CD4-positive, alpha-beta T cell treated with Interleukin-2 at 100 ng/mL for 4 hours (primary cell): ENCODE results near the gene TMEM89.

Experiments used
- DNase-seq: peaks from one replicate; pipeline ENCODE4 v3.0.0-alpha.2; 2020; ENCODE audit warnings: low spot score

The TMEM89 gene

GRCh38 chr3:48614044-48614443, 7.5 kb downstream of the TMEM89 start:
- DNase-seq, result no peak

- no peak for DNase-seq
These were observed 9.3 kb downstream of the TMEM89 start for GRCh38 chr3:48612309-48612708.

- peak; percentile 92 for DNase-seq
These were observed 12.2 kb downstream of the TMEM89 start, which contains the start of gene UQCRC1 for GRCh38 chr3:48609088-48610005. TSS of gene UQCRC1 (minus strand) at chr3:48609646. CDS start at chr3:48609620, 26 bp downstream.

GRCh38 chr3:48607519-48607918, 14.1 kb downstream of the TMEM89 start:
- DNase-seq, result no peak

GRCh38 chr3:48601622-48601994, 20.0 kb downstream of the TMEM89 start:
- no peak for DNase-seq

- DNase-seq, result no peak
These were observed 20.6 kb downstream of the TMEM89 start for GRCh38 chr3:48600711-48601621.

GRCh38 chr3:48599509-48600285, 21.9 kb downstream of the TMEM89 start:
- DNase-seq, result no peak

GRCh38 chr3:48599077-48599501, 22.5 kb downstream of the TMEM89 start:
- no peak for DNase-seq

- DNase-seq, result no peak
These were observed 23.1 kb downstream of the TMEM89 start for GRCh38 chr3:48598323-48599076.

- DNase-seq, result no peak
These were observed 24.2 kb downstream of the TMEM89 start for GRCh38 chr3:48597408-48597800.

- DNase-seq, result no peak
These were observed 24.7 kb downstream of the TMEM89 start for GRCh38 chr3:48596676-48597407.

- DNase-seq, result no peak
These were observed 25.4 kb downstream of the TMEM89 start for GRCh38 chr3:48596157-48596556.

GRCh38 chr3:48595526-48596121, 25.9 kb downstream of the TMEM89 start:
- DNase-seq, result no peak

GRCh38 chr3:48595075-48595525, 26.5 kb downstream of the TMEM89 start, which contains the start of gene COL7A1:
TSS of gene COL7A1 (minus strand) at chr3:48595329. CDS start at chr3:48595159, 170 bp downstream.
- DNase-seq, result no peak

GRCh38 chr3:48594417-48595049, 27.0 kb downstream of the TMEM89 start:
- DNase-seq, result no peak

- DNase-seq, result no peak
These were observed 28.2 kb downstream of the TMEM89 start for GRCh38 chr3:48593337-48593736.

GRCh38 chr3:48592519-48593087, 29.0 kb downstream of the TMEM89 start:
- DNase-seq, result no peak

- DNase-seq, result no peak
These were observed 29.6 kb downstream of the TMEM89 start for GRCh38 chr3:48591886-48592518.
